Right lobe of liver (tissue), 4 donors: ENCODE data around the gene KIRREL3.

Experiments used
- CTCF ChIP-seq, 4 donors: fragments of 200-600 bp in 3 of 4; fragments of 450-650 bp in 1 of 4; IDR thresholded peaks; one replicate each; pipeline versions ENCODE4 v1.5.1 to v1.8.0; 2016 to 2022; ENCODE audit warnings: antibody characterized with exemption in 4 of 4, mild to moderate bottlenecking in 2 of 4
- POLR2A ChIP-seq: fragments of 450-650 bp; IDR thresholded peaks from one replicate; pipeline ENCODE4 v1.6.1; 2017; ENCODE audit warnings: antibody characterized with exemption, mild to moderate bottlenecking
- donor health status: DM: no; HTN: no; CAD: no.
- donor health status: DM: no; HTN: no; CAD: no.
- donor health status: DM: no; HTN: yes; CAD: no.

DNA sequence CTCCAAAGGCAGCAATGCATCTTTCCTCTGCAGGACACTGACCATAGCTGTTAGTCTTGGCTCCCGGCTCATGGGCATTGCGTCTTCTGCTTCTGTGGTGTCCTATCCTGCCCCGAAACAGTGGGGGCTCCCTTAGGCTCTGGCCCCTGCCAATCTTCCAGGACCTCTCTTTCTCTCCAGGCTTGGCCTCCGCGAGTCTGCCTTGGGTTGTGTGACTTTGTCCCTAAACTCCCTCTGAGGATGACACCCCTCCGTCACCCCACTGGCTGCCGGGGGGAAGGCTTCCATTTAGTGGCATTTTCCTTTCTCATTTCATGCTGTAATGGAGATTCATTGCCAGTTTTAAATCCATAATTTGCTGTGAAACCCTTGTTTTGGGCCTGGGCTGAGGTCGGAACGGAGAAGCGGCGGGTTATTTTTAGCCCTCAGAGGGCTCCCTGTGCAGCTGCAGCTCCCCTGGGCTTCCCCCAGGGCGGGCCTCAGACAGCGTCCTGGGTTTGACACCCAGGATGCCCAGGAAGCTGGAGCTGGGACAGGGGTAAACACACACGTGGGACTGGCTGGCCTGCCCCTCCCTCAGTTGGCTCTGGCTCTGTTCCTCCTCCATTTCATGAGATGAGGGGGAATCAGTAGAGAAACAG lies 489.0 kb downstream of the KIRREL3 start:
- TF ChIP-seq CTCF (IDR thresholded peaks at IDR 0.05) (no peak), POLR2A (no peak)
